SHP77 (cell line): Measurements from ENCODE around the gene SLC22A5.
"Not testable (repeated sequence)": the region's sequence is repeated elsewhere in the genome, so short reads cannot be mapped to it uniquely, and the experiment has no call there.

Experiments
- DNase-seq, 2 experiments: peaks; one replicate each; lab custom pipeline; 2025; lab: John Stamatoyannopoulos, UW

Gene SLC22A5

GRCh38 chr5:132388244-132389050 lies 18.9 kb downstream of the SLC22A5 start:
- no peak for DNase-seq

GRCh38 chr5:132389051-132389331 lies 19.5 kb downstream of the SLC22A5 start:
- no peak for DNase-seq

DNA sequence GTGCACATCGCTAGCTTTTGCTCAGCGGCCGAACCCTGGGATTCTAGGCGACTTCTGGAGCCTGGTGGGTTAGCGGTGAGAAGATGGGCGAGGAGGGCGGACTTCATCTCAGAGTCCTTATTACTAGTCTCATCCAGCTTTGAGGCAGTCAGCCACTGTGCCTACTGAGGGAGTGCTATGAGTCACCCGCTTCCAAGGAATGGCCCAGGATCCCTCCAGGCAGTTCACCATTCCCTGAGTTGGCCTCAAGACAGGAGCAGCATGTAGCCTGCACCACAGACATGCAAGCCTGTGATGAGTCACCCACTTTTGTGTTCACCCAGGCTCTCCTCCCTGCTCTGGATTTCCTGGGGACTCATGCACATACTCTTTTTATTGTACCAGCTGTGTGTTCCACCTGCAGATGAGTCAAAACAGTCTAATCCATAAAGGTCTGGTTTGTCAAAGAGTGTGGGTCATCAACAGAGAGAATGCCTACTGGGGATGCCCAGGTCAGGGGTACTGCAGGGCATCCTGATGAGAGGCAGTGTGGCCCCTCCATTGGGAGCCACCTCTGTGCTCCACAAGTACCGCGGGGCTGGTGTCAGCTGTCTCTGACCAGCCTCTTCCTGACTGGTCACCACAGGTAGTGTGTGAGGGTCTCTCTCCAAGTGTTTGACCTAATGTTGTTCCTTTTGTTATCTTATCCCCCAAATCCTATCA lies 20.2 kb downstream of the SLC22A5 start:
- no peak for DNase-seq

GRCh38 chr5:132391247-132391646 lies 21.7 kb downstream of the SLC22A5 start:
- no peak for DNase-seq

DNA sequence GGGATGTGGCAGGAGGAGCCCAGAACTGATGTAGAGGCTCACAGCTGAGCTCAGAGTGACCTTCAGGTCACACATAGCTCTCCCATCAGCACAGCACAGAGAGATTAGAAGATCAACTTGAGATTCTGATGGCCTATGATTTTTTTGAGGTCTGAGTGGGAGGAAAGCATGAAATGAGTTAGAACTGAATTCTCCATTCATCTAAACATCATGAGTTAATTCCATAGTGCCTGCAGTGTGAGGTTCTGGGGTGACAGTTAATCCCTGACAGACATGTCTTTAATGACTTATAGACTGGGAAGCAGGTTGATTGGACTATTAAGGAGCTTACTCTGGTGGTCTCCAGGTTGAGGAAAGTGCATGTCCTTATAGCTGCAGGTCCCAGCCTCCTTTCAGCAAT lies 22.4 kb downstream of the SLC22A5 start:
- DNase-seq, result no peak

- no peak for DNase-seq
Measured at GRCh38 chr5:132392411-132392810, 22.9 kb downstream of the SLC22A5 start.

GRCh38 chr5:132392978-132393825 lies 23.7 kb downstream of the SLC22A5 start:
- no peak for DNase-seq

- no peak for DNase-seq
Measured at GRCh38 chr5:132394667-132395259, 25.3 kb downstream of the SLC22A5 start.

GRCh38 chr5:132396589-132397031 lies 27.1 kb downstream of the SLC22A5 start:
- no peak for DNase-seq

- DNase-seq, result no peak
Measured at GRCh38 chr5:132397224-132397623, 27.7 kb downstream of the SLC22A5 start.

DNA sequence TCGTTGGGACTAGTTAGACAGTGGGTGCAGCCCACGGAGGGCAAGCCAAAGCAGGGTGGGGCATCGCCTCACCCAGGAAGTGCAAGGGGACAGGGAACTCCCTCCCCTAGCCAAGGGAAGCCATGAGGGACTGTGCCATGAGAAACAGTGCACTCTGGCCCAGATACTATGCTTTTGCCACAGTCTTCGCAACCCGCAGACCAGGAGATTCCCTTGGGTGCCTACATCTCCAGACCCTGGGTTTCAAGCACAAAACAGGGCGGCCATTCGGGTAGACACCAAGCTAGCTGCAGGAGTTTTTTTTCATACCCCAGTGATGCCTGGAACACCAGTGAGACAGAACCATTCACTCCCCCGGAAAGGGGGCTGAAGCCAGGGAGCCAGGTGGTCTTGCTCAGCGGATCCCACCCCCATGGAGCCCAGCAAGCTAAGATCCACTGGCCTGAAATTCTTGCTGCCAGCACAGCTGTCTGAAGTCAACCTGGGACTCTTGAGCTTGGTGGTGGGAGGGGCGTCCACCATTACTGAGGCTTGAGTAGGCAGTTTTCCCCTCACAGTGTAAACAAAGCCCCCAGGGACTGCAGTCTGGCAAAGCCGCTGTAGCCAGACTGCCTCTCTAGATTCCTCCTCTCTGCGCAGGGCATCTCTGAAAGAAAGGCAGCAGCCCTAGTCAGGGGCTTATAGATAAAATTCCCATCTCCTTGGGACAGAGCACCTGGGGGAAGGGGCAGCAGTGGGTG lies 28.6 kb downstream of the SLC22A5 start:
- not testable (repeated sequence) for DNase-seq

DNA sequence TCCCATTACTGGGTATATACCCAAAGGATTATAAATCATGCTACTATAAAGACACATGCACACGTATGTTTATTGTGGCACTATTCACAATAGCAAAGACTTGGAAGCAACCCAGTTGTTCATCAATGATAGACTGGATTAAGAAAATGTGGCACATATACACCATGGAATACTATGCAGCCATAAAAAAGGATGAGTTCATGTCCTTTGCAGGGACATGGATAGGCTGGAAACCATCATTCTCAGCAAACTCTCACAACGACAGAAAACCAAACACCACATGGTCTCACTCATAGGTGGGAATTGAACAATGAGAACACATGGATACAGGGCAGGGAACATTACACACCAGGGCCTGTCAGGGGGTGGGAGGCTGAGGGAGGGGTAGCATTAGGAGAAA lies 34.5 kb downstream of the SLC22A5 start:
- DNase-seq, result not testable (repeated sequence)

DNA sequence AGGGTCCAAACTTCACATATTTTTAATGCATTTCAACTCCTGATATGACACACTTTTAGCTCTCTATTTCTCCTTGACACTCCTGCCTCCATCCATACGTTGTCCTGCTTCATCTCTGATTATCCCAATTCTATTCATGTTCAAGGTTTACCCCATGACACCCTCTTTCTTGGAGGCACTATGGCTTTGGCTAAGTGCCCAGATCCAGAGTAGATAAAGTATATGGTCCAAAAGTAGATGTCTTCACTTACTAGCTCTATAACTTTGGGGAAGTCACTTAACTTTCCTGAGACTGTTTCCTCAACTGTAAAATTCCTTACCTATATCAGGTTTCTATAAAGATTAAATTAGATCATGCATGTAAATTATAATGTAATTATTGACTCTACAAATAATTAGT lies 36.1 kb downstream of the SLC22A5 start:
- no peak for DNase-seq

GRCh38 chr5:132406144-132406783 lies 36.8 kb downstream of the SLC22A5 start:
- DNase-seq, result no peak

- DNase-seq, result no peak
Measured at GRCh38 chr5:132407970-132408369, 38.5 kb downstream of the SLC22A5 start.

- DNase-seq, result no peak
Measured at GRCh38 chr5:132408456-132408855, 38.9 kb downstream of the SLC22A5 start.

GRCh38 chr5:132408965-132409364 lies 39.5 kb downstream of the SLC22A5 start:
- no peak for DNase-seq

- DNase-seq, result peak; percentile 64 to 80
Measured at GRCh38 chr5:132410451-132411303, 41.2 kb downstream of the SLC22A5 start.

GRCh38 chr5:132411304-132412013 lies 41.9 kb downstream of the SLC22A5 start:
- DNase-seq, result no peak
